SH-SY5Y (cell line): ENCODE results near the gene UBXN1.

Experiments used
- GATA2 ChIP-seq: IDR thresholded peaks from 2 replicates; pipeline ENCODE4 v1.6.1; 2011; ENCODE audit warnings: mild to moderate bottlenecking, low read depth, low read length
- GATA3 ChIP-seq: IDR thresholded peaks from 2 replicates; pipeline ENCODE4 v1.6.1; 2011; ENCODE audit warnings: low read depth, mild to moderate bottlenecking, low read length, moderate library complexity

- TF ChIP-seq GATA2 (no peak), GATA3 (no peak)
Measured at GRCh38 chr11:62669420-62670161, 9.3 kb downstream of the UBXN1 start.
